ENCODE data around the gene ATP6V0A1.

Gene ATP6V0A1

DNA sequence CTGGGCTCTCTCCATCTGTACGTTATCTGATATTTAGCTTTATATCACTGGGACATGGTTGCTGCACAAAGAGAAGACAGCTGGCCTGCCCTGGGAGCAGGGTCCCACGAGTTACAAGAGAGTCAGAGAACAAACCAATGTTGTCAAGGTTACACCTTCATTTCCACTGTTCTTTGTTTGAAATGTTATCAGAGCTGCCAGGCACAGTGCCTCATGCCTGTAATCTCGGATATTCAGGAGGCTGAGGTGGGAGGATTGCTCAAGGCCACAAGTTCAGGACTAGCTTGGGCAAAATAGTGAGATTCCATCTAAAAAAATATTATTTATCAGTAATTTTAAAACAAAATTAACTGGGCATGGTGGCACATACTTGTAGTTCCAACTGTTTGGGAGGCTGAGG is 34.6 kb downstream of the ATP6V0A1 start:
- no peak overlapping the region for H3K4me3 ChIP-seq (ENCODE audit: low read depth, low read length)
- TF ChIP-seq, protein P1, sequence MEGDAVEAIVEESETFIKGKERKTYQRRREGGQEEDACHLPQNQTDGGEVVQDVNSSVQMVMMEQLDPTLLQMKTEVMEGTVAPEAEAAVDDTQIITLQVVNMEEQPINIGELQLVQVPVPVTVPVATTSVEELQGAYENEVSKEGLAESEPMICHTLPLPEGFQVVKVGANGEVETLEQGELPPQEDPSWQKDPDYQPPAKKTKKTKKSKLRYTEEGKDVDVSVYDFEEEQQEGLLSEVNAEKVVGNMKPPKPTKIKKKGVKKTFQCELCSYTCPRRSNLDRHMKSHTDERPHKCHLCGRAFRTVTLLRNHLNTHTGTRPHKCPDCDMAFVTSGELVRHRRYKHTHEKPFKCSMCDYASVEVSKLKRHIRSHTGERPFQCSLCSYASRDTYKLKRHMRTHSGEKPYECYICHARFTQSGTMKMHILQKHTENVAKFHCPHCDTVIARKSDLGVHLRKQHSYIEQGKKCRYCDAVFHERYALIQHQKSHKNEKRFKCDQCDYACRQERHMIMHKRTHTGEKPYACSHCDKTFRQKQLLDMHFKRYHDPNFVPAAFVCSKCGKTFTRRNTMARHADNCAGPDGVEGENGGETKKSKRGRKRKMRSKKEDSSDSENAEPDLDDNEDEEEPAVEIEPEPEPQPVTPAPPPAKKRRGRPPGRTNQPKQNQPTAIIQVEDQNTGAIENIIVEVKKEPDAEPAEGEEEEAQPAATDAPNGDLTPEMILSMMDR (IDR thresholded peaks at IDR 0.05; ENCODE audit: borderline replicate concordance, insufficient read depth, low read depth, low read length): no peak

DNA sequence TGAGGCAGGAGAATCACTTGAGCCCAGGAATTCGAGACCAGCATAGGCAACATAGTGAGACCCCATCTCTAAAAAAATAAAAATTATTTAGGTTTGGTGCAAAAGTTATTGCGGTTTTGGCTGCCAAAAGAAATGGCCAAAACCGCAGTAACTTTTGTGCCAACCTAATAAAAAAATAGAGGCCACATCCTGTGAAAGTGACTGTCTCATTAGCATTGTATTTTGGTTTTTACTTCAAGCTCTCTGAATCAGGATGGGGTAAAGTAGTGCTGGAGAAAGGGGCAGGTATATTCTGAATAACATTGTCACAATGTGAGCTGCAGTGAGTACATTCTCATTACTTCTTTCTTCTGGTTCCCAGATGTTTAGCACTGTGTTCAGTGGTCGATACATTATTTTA is 36.0 kb downstream of the ATP6V0A1 start:
- TF ChIP-seq, protein P1 (IDR thresholded peaks at IDR 0.05; ENCODE audit: borderline replicate concordance, insufficient read depth, low read depth, low read length): no peak

DNA sequence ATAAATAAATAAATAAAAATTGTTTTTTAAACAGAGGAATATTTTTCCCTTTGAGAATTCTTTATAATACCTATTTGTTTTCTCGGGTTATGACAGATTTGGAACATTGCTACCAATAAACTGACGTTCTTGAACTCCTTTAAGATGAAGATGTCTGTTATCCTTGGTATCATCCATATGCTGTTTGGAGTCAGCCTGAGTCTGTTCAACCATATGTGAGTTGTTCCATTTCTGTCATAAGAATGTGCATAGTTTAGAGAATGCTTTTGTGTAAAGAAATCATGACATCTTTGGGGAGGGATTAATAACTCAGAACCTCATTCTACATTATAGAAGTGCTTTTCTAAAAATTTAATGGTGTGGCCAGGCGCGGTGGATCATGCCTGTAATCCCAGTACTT is 40.1 kb downstream of the ATP6V0A1 start:
- TF ChIP-seq, protein P1 (IDR thresholded peaks at IDR 0.05; ENCODE audit: borderline replicate concordance, insufficient read depth, low read depth, low read length): no peak
- no peak overlapping the region for H3K4me3 ChIP-seq (ENCODE audit: low read depth, low read length)

More for the DNA sequence above, 36.0 kb downstream of the ATP6V0A1 start:
- no peak overlapping the region for H3K4me3 ChIP-seq (ENCODE audit: low read depth, low read length)

DNA sequence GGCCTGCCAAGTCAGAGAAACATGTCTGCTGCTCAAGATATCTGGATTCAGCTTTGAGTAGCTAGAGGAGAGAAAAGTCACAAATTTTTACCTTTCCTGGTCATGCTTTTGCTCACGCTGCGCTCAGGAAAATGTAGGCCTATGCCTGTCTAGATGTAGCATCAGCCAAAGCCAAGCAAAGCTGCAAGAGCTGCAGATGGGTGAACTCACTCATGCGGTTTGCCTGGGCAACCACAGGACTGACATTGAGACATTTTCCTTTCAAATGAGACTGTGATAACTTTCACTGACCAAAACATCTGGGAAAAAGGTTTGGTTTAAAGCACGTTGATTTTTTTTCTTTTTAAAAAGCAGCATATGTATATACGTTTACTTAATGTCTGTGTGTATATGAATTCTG is 43.4 kb downstream of the ATP6V0A1 start:
- H3K4me3 ChIP-seq (ENCODE audit: low read depth, low read length): no peak overlapping the region
- TF ChIP-seq, protein P1 (IDR thresholded peaks at IDR 0.05; ENCODE audit: borderline replicate concordance, insufficient read depth, low read depth, low read length): no peak

DNA sequence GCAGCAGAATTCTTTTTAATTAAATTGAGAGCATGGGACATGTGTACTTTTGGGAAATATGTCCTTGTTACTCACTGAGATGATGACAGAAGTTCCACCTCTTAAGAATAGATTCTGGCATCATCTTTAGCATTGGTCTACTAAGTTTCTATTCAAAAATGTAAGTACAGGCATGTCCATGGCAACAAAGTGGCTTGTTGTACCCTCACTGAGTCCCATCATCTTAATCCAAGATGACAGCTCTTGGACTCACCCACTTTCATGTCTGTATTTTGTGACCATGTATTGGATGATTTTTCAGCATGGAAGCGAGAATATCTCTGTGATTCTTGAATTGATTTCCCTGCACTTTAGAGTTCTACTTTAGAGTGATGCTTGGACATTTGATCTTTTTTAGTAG is 44.2 kb downstream of the ATP6V0A1 start:
- TF ChIP-seq, protein P1 (IDR thresholded peaks at IDR 0.05; ENCODE audit: borderline replicate concordance, insufficient read depth, low read depth, low read length): no peak
- H3K4me3 ChIP-seq (ENCODE audit: low read depth, low read length): no peak overlapping the region

DNA sequence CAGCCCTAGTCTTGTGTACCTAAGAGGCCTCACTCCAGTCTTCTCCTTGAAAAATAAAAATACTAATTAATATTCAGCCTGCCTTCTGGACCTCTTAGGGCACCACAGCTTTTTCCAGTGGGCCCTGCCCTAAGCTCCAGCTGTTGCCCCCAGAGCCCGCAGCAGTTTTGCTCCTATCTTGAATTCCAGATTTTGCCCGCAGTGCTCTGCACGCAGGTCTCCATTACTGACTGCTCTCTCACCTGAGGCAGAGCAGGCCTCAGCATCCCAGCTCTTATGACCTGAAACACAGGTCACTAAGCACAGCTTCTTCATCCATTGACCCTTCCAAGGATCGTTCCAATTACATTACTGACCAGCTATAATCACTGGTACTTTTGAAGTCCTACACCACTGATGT is 49.0 kb downstream of the ATP6V0A1 start:
- TF ChIP-seq, protein P1 (IDR thresholded peaks at IDR 0.05; ENCODE audit: borderline replicate concordance, insufficient read depth, low read depth, low read length): no peak

DNA sequence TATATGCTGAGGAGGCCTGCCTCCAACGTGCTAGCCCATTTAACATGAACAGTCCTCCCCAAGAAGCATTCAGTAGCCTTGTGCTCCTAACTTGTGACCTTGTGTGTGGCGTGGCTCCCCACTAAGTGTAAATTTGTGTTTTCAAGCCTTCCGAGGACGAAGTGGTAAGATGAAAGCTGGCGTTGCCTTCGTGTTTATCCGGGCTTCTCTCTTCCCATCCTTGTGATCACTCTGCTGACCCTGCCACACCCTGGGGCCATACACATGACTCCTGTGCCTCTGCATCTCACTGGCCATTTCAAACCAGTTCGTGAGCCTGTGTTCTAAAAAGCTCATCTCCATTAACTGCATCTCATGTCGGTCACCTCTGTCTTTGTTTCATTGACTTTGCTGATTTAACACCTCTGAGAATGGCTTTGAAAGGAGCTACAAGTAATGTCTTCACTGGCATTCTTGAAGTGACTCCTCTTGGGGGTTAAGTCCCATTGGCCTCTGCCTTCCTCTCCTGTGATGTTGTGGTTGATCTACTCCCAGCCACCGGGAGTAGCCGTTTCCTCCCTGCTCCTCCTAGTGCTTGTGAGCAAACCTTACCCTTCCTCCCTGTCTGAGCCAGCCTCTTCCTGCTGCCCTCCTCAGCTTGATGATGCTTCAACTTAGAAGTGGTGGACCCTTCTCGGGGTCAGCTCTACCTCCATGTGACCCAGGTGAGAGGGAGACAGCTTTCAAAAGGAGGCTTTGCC is 49.9 kb downstream of the ATP6V0A1 start:
- TF ChIP-seq, protein P1 (IDR thresholded peaks at IDR 0.05; ENCODE audit: borderline replicate concordance, insufficient read depth, low read depth, low read length): no peak

More for the DNA sequence above, 49.0 kb downstream of the ATP6V0A1 start:
- no peak overlapping the region for H3K4me3 ChIP-seq (ENCODE audit: low read depth, low read length)

More for the DNA sequence above, 49.9 kb downstream of the ATP6V0A1 start:
- no peak overlapping the region for H3K4me3 ChIP-seq (ENCODE audit: low read depth, low read length)
